Effector CD4-positive, alpha-beta T cell (primary cell): ENCODE data around the gene IGFN1.

ENCODE experiments used
- DNase-seq: peaks from one replicate; pipeline ENCODE4 v3.0.0-alpha.2; 2020

IGFN1 gene

GRCh38 chr1:201185527-201186128 lies 5.0 kb upstream of the IGFN1 start:
- DNase-seq = no peak

- DNase-seq = no peak
Measured at GRCh38 chr1:201186192-201186591, 4.4 kb upstream of the IGFN1 start.

GRCh38 chr1:201189085-201189484 lies 1.5 kb upstream of the IGFN1 start:
- DNase-seq = no peak

- no peak for DNase-seq
Measured at GRCh38 chr1:201190005-201190404, 619 bp upstream of the IGFN1 start.

GRCh38 chr1:201191653-201192260 lies 1.1 kb downstream of the IGFN1 start:
- DNase-seq = no peak

- DNase-seq = no peak
Measured at GRCh38 chr1:201192261-201192788, 1.7 kb downstream of the IGFN1 start.

GRCh38 chr1:201194046-201194445 lies 3.4 kb downstream of the IGFN1 start:
- DNase-seq = no peak

GRCh38 chr1:201198598-201198997 lies 8.0 kb downstream of the IGFN1 start:
- no peak for DNase-seq

- no peak for DNase-seq
Measured at GRCh38 chr1:201205036-201205435, 14.4 kb downstream of the IGFN1 start.

- DNase-seq = no peak
Measured at GRCh38 chr1:201206176-201206575, 15.6 kb downstream of the IGFN1 start.

- no peak for DNase-seq
Measured at GRCh38 chr1:201207046-201207445, 16.4 kb downstream of the IGFN1 start.

- no peak for DNase-seq
Measured at GRCh38 chr1:201208236-201208635, 17.6 kb downstream of the IGFN1 start.

GRCh38 chr1:201212056-201212455 lies 21.4 kb downstream of the IGFN1 start:
- DNase-seq = no peak

- DNase-seq = no peak
Measured at GRCh38 chr1:201212461-201213055, 21.9 kb downstream of the IGFN1 start.

- DNase-seq = no peak
Measured at GRCh38 chr1:201213106-201213770, 22.6 kb downstream of the IGFN1 start.

GRCh38 chr1:201213926-201214325 lies 23.3 kb downstream of the IGFN1 start:
- DNase-seq = no peak

- no peak for DNase-seq
Measured at GRCh38 chr1:201214461-201214860, 23.8 kb downstream of the IGFN1 start.

GRCh38 chr1:201214886-201215285 lies 24.3 kb downstream of the IGFN1 start:
- no peak for DNase-seq

GRCh38 chr1:201215531-201216357 lies 25.1 kb downstream of the IGFN1 start:
- DNase-seq = no peak

- no peak for DNase-seq
Measured at GRCh38 chr1:201216395-201217085, 25.9 kb downstream of the IGFN1 start.

- DNase-seq = no peak
Measured at GRCh38 chr1:201217146-201217545, 26.5 kb downstream of the IGFN1 start.

GRCh38 chr1:201217851-201218250 lies 27.2 kb downstream of the IGFN1 start:
- no peak for DNase-seq
